Smooth muscle cell (in vitro differentiated cells): ENCODE data around the gene PUS7. TPM values are rescaled to one million over a fixed set of nuclear protein-coding genes. Genes with fewer than 3 reads are reported as not detected.
"Not testable (repeated sequence)": the region's sequence is repeated elsewhere in the genome, so short reads cannot be mapped to it uniquely, and the experiment has no call there.

Experiments
- DNase-seq: peaks from one replicate; lab custom pipeline; 2025; ENCODE audit not compliant: unreplicated experiment; lab: John Stamatoyannopoulos, UW
- H2AFZ ChIP-seq: fragments of 200-600 bp; sonication (generic); 2 replicates; pipeline ENCODE4 v1.6.0; 2016; ENCODE audit warnings: antibody characterized with exemption, low read depth, mild to moderate bottlenecking
- H3F3A ChIP-seq: fragments of 200-600 bp; sonication (generic); 2 replicates; pipeline ENCODE4 v1.6.0; 2017; ENCODE audit warnings: antibody characterized with exemption, low read depth
- H3K27ac ChIP-seq: fragments of 200-600 bp; sonication (generic); 2 replicates; pipeline ENCODE4 v1.5.1; 2016; ENCODE audit warnings: low read depth, mild to moderate bottlenecking
- H3K27me3 ChIP-seq: fragments of 200-600 bp; sonication (generic); 2 replicates; pipeline ENCODE4 v1.6.1; 2016; ENCODE audit warnings: low read depth, mild to moderate bottlenecking
- H3K36me3 ChIP-seq: fragments of 200-600 bp; sonication (generic); 2 replicates; pipeline ENCODE4 v1.5.1; 2016; ENCODE audit warnings: low read depth
- H3K4me1 ChIP-seq: fragments of 200-600 bp; sonication (generic); 2 replicates; pipeline ENCODE4 v1.5.1; 2016; ENCODE audit warnings: low read depth
- H3K4me2 ChIP-seq: fragments of 200-600 bp; sonication (generic); 2 replicates; pipeline ENCODE4 v1.6.0; 2016; ENCODE audit warnings: mild to moderate bottlenecking
- H3K4me3 ChIP-seq: fragments of 200-600 bp; sonication (generic); 2 replicates; pipeline ENCODE4 v1.5.1; 2016; ENCODE audit warnings: mild to moderate bottlenecking
- H3K79me2 ChIP-seq: fragments of 200-600 bp; sonication (generic); 2 replicates; pipeline ENCODE4 v1.6.0; 2016; ENCODE audit warnings: low read depth, mild to moderate bottlenecking
- H3K9ac ChIP-seq: fragments of 200-600 bp; sonication (generic); 2 replicates; pipeline ENCODE4 v1.6.0; 2016; ENCODE audit warnings: low read depth
- H3K9me3 ChIP-seq: fragments of 200-600 bp; sonication (generic); replicated peaks from 2 replicates; pipeline ENCODE4 v1.5.1; 2016; ENCODE audit warnings: low read depth
- H4K20me1 ChIP-seq: fragments of 200-600 bp; sonication (generic); 2 replicates; pipeline ENCODE4 v1.6.0; 2016; ENCODE audit warnings: low read depth
- CTCF ChIP-seq: fragments of 200-600 bp; sonication (generic); IDR thresholded peaks from 2 replicates; pipeline ENCODE4 v1.5.1; 2017; ENCODE audit warnings: borderline replicate concordance, mild to moderate bottlenecking, antibody characterized with exemption; ENCODE audit not compliant: insufficient read depth, poor library complexity, severe bottlenecking
- WGBS: methylation state at CpG from one replicate; pipeline ENCODE4 v1.1.7; 2016; ENCODE audit warnings: low lambda C conversion rate; 5-methylcytosine and 5-hydroxymethylcytosine counted together
- polyA plus RNA-seq: library from polyadenylated mRNA; unstranded; fragments of >200 nt; fragmentation: Nextera tagmentation; extraction: Ambion mirVana; gene quantifications from 2 replicates; pipeline ENCODE4 v1.2.1, GENCODE V29; 2016
- total RNA-seq: library from RNA; depleted of rRNA; stranded (reverse); fragments of >200 nt; gene quantifications from 2 replicates; pipeline ENCODE4 v1.2.3, GENCODE V29; 2014

Gene PUS7
- total and polyA plus RNA-seq, 2 experiments from 2014 or later, result 6.9 to 8.0 TPM

- WGBS, result 3% methylated on average over 42 of the region's 42 CpGs
- H3K4me2 ChIP-seq, result peak within 1 kb of the TSS; percentile 95
- H3K79me2 ChIP-seq, result peaks cover 29% of the 10 kb centered on the region
- no peaks in the 10 kb centered on the region for H3K27me3 ChIP-seq
- H2AFZ ChIP-seq, result peak within 1 kb of the TSS; percentile 99
- peaks cover 11% of the 10 kb centered on the region for H3K4me1 ChIP-seq
- H3K27ac ChIP-seq, result peak within 1 kb of the TSS; percentile 74
- peak within 1 kb of the TSS; percentile 91 for H3K9ac ChIP-seq
- DNase-seq, result peak; percentile 75
- H3F3A ChIP-seq, result no peaks in the 10 kb centered on the region
- TF ChIP-seq CTCF, result peak; percentile 66
- H3K4me3 ChIP-seq, result peak within 1 kb of the TSS; percentile 97
- H3K36me3 ChIP-seq, result peaks cover 9% of the 10 kb centered on the region
- peaks cover 15% of the 10 kb centered on the region for H4K20me1 ChIP-seq
- H3K9me3 ChIP-seq, result no peaks in the 10 kb centered on the region
These were observed 10.0 kb upstream of the PUS7 start, which contains the start of gene RINT1 for GRCh38 chr7:105531792-105532671. RINT1 (plus strand) TSS chr7:105532201; CDS start chr7:105532316, 115 bp downstream.

GRCh38 chr7:105530546-105530945 lies 8.5 kb upstream of the PUS7 start:
- Histone ChIP-seq H3K4me2 (no peak overlapping the region), H3K4me1 (peaks cover 11% of the 10 kb centered on the region), H3K36me3 (no peaks in the 10 kb centered on the region), H4K20me1 (peaks cover 3% of the 10 kb centered on the region), H3K9ac (no peak overlapping the region), H3K9me3 (no peaks in the 10 kb centered on the region), H3F3A (no peaks in the 10 kb centered on the region), H2AFZ (no peak overlapping the region), H3K79me2 (peaks cover 29% of the 10 kb centered on the region), H3K27ac (no peak overlapping the region), H3K4me3 (no peak overlapping the region), H3K27me3 (no peaks in the 10 kb centered on the region)
- DNase-seq, result no peak
- no peak for TF ChIP-seq CTCF
- 96% methylated on average over 20 of the region's 20 CpGs for WGBS

- H3F3A ChIP-seq, result no peaks in the 10 kb centered on the region
- no peaks in the 10 kb centered on the region for H4K20me1 ChIP-seq
- H3K4me1 ChIP-seq, result peaks cover 11% of the 10 kb centered on the region
- H3K4me2 ChIP-seq, result no peak overlapping the region
- no peaks in the 10 kb centered on the region for H3K36me3 ChIP-seq
- no peak for DNase-seq
- no peak overlapping the region for H3K9ac ChIP-seq
- H2AFZ ChIP-seq, result no peak overlapping the region
- no peak overlapping the region for H3K27ac ChIP-seq
- no peaks in the 10 kb centered on the region for H3K27me3 ChIP-seq
- TF ChIP-seq CTCF, result no peak
- H3K4me3 ChIP-seq, result no peak overlapping the region
- H3K79me2 ChIP-seq, result peaks cover 26% of the 10 kb centered on the region
- no peaks in the 10 kb centered on the region for H3K9me3 ChIP-seq
- WGBS, result 94% methylated on average over 10 of the region's 10 CpGs
These were observed 8.1 kb upstream of the PUS7 start for GRCh38 chr7:105530126-105530525.

GRCh38 chr7:105527737-105528136 lies 5.7 kb upstream of the PUS7 start:
- H3K4me3 ChIP-seq, H3K27ac ChIP-seq, H3K4me2 ChIP-seq, H3K4me1 ChIP-seq, H4K20me1 ChIP-seq, H3K36me3 ChIP-seq, H3K27me3 ChIP-seq, H3K9me3 ChIP-seq, DNase-seq, H3F3A ChIP-seq, H3K9ac ChIP-seq, H2AFZ ChIP-seq, H3K79me2 ChIP-seq: not testable (repeated sequence)
- WGBS, result 95% methylated on average over 5 of the region's 5 CpGs
